ENCODE data around the gene TUBGCP3.
A peak's percentile ranks its signal among the peaks of the same experiment; 100 is the strongest.

GRCh38 chr13:112587764-112588489 lies at the start of gene TUBGCP3:
- TF ChIP-seq SMC3 (conservative IDR thresholded peaks at IDR 0.05; ENCODE audit: poor library complexity), result peak; percentile 44
- peak; percentile 20 for TF ChIP-seq CTCF (IDR thresholded peaks at IDR 0.05; ENCODE audit: poor library complexity, severe bottlenecking)
- TF ChIP-seq RAD21 (conservative IDR thresholded peaks at IDR 0.05), result peak; percentile 39
- TF ChIP-seq REST (IDR thresholded peaks at IDR 0.05; ENCODE audit: borderline replicate concordance), result peak; percentile 83
- no peak for TF ChIP-seq EZH2 (IDR thresholded peaks at IDR 0.05; ENCODE audit: borderline replicate concordance, insufficient read depth, low read length, poor library complexity, severe bottlenecking)
- peak; percentile 90 for TF ChIP-seq TAF1 (IDR thresholded peaks at IDR 0.05; ENCODE audit: low read depth)
- peak; percentile 80 for TF ChIP-seq POLR2AphosphoS5 (IDR thresholded peaks at IDR 0.05)
- peak; percentile 50 for TF ChIP-seq EP300 (conservative IDR thresholded peaks at IDR 0.05; ENCODE audit: poor library complexity, severe bottlenecking)
